HG03575 (cell line): ENCODE results near the gene DCAF7.

Experiments
- ATAC-seq: cut with Tn5 transposase; IDR thresholded peaks from one replicate; pipeline ENCODE4 v1.9.1; 2021; ENCODE audit not compliant: unreplicated experiment, insufficient number of reproducible peaks, low FRiP score; ENCODE audit errors: extremely low read depth

The DCAF7 gene

GRCh38 chr17:63613663-63614062 is 63.4 kb downstream of the DCAF7 start:
- no peak for ATAC-seq

DNA sequence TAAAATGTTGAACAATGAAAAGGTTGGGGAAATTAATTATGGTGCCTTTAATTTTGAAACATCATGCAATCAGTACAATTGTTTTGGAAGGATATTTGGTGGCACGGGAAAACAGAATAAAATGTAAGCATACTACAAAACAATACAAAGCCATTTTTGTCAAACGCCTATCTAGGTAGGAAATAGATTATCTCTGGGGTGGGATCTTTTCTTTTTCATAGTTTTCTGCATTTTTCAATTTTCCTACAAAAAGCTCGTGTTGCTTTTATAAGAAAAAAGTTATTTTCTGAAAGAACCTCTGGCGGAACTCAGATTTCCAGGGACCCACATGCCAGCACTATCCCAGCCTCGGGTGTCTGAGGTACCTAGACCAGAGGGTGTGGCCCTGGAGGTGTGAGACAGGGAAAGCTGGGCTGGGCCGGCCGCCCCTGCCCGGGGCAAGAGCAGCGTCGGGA is 71.0 kb downstream of the DCAF7 start:
- ATAC-seq: no peak

DNA sequence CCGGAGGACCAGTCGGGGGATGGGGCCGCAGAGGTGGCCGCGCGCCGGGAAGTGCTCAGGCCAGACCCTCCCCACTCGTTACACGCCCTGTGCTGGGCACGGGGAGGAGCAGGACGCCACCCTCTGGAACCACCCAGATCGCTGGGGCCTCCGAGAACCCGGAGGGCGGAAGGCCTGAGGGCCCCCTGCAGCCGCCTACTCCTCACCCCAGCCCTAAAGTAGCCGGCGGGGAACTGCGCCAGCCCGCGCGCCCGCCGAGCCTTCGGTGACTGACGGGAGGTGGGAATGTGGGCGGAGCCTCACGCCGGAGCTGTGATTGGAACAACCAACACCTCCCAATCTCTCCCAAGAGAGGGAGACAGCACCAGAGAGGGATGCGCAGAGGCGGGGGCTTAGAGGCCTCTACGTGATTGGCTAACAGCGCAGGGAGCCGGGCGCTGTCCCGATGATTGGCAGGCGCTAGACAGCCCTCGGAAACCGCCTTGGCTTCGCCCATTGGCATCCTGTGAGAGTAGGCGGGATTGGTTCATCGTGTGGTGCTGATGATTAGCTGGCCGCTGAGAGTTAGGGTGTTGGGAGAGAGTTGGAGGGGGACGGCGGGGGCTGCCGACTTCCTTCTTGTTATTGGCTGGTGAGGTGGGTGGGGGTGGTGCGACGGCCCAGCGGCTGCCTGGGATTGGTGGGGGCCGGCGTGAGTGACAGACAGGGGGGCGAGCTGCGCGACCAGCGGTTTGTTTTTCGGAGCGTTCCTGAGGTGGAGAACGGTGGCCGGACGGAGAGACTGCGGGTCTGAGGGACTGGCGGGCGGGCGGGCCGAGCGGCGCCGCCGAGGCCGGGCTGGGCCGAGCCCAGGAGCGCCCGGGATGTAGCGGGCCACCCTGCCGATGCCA is 71.7 kb downstream of the DCAF7 start, which contains the start of gene MAP3K3:
TSS of gene MAP3K3 (plus strand) at position 734 of the 890 bp plus-strand sequence. CDS start 343 bp downstream, outside the sequence.
- peak; percentile 92 for ATAC-seq

DNA sequence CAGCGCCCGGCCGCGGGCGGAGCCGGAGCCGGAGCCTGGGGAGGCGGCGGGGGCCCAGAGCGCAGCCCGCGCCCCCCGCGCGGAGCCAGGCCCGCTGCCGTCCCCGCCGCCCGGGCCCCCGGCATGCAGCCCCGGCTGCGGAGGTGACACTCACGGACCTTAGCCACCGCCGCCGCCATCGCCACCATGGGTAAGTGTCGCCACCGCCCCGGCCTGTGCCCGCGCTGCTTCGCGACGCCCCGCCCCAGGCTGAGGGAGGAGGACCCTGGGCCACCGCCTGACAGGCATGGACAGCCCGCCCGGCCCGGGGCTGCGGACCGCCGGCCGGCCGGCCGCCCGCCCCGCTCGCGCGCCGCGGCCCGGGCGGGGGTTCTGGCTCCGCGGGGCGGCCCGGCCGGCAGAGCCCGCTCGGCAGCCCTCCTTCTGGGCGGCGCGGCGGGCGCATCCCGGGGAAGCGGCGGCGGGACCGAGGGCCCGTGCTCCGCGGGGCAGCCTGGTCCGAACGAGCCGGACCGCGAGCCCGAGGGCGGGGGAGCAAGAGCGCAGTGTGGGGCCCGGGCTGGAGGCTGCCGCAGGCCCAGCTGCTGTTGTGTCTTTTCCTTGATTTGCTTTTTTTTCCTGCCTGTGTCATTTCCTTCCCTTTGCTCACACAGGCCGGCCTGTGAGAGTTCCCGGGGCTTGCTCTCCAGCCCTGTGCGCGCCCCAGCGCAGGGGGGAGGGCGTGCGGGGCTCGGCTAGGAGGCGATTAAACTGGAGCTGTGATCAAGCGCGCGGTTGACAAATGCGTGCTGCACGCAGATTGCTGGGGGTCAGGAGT is 72.5 kb downstream of the DCAF7 start:
- no peak for ATAC-seq

GRCh38 chr17:63623786-63624530 is 73.7 kb downstream of the DCAF7 start:
- ATAC-seq: no peak

- no peak for ATAC-seq
Observed at GRCh38 chr17:63624531-63624880, 74.2 kb downstream of the DCAF7 start.

- no peak for ATAC-seq
Observed at GRCh38 chr17:63626551-63627180, 76.4 kb downstream of the DCAF7 start.

- ATAC-seq: no peak
Observed at GRCh38 chr17:63629627-63630026, 79.3 kb downstream of the DCAF7 start.

GRCh38 chr17:63631062-63631461 is 80.8 kb downstream of the DCAF7 start:
- no peak for ATAC-seq

GRCh38 chr17:63631626-63632025 is 81.3 kb downstream of the DCAF7 start:
- ATAC-seq: no peak

DNA sequence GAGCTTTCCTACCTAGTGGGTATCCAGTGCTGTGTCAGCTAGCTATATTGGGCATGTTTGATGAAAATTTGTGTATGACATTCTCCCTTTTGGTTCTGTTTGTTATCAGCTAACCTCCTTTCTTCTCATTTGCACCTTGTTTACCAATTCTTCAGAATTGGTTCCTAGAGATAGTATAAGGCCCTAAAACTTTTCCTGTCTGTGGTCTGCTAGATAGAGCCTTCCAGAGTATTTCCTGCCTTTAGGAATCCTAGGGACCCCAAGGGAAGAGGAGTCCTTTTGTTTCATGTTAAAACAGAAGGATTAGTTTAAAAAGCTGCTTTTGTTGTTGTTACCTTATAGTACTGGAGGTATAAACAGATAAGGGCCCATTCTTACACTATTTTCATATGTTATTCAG is 83.5 kb downstream of the DCAF7 start:
- ATAC-seq: no peak

GRCh38 chr17:63634163-63634562 is 83.9 kb downstream of the DCAF7 start:
- ATAC-seq: no peak

DNA sequence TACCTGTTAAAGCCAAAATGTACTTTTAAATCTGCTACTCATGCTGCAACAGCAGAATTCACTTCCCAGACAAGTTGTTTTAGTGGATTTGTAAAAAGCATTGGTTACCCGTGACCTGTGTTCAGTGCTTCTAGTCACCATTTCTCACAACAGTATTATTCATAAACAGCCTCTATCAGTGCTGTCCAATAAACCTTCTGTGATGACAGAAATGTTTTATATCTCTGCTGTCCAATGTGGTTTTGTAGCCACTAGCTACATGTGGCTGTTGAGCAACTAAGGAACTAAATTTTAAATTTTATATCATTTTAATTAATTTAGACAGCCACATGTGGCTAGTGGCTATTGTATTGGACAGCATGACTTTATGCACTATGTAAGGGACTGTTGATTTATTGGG is 84.5 kb downstream of the DCAF7 start:
- no peak for ATAC-seq

DNA sequence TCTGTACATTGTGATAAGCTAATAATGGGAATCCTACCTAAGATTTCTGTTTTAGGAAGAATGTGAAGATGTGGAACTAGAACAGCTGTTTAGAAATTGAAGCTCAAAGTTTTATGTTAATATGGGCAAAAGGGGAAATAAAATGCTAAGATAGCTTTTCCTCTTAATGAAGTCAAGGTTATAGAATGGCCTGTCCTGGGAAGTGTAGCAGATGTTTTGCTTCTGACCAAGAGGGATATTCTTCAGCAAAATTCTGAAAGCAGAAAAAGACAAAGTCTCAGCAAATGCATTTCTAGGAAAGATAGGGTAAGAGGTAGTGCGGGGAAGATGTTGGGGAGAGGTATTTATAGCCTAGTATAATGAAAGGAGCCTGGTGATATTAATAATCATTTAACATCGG is 85.0 kb downstream of the DCAF7 start:
- ATAC-seq: no peak

DNA sequence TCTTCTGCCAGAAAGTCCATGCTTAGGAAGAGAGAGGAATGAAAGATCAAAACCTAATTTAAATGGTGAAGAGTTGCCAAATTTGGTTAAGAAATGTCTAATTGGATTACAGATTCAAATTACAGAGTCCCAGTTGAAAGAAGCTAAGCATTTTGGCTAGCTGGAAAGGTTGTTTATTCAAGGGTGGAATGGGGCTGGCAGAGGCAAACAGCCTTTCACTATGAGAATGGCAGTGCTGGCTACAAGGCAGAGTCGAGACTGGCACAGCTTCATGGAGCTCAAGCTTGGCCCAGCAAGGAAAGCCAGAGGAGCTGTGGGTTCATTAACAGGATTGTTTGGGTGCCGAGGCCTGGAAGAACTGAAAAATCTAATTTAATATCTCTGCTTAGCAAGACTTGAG is 85.5 kb downstream of the DCAF7 start:
- no peak for ATAC-seq

DNA sequence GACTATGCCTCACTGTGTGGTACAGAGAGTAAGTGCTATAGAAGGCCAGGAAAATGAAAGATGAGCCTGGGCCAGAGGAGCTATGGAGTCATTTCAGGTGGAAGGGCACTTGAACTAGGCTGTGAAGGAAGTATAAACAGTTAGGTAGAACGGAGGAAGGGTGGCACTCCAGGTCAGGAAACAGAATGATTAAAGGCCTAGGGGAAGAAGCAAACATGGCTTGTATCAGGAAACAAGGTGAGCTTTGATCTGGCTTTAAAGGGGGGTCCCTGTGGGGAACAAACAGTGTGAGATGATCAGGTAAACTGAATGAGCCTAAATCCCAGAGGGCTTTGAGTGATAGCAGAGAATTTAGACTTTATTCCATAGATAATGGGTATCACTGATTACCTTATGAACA is 88.8 kb downstream of the DCAF7 start:
- ATAC-seq: no peak

GRCh38 chr17:63640038-63640437 is 89.8 kb downstream of the DCAF7 start:
- ATAC-seq: no peak

- no peak for ATAC-seq
Observed at GRCh38 chr17:63641692-63642448, 91.6 kb downstream of the DCAF7 start.
